Activated CD8-positive, alpha-beta T cell treated with anti-CD3 and anti-CD28 coated beads for 36 hours (primary cell): ENCODE measurements around the gene FLT4. TPM values are rescaled to one million over a fixed set of nuclear protein-coding genes. Genes with fewer than 3 reads are reported as not detected.
A peak's percentile ranks its signal among the peaks of the same experiment; 100 is the strongest.

Experiments used
- ATAC-seq: fragments of 200-7000 bp; cut with Tn5 transposase; one replicate; pipeline ENCODE4 v1.10.0; 2021; ENCODE audit warnings: mild to moderate bottlenecking, moderate library complexity
- CTCF ChIA-PET: fragments of 350-600 bp; sonication (Branson Sonifier 250); formaldehyde crosslinking; loops from one replicate; lab custom pipeline; 2021; ENCODE audit warnings: antibody characterized with exemption; lab: Charles Lee
- POLR2A ChIA-PET: fragments of 350-600 bp; sonication (Branson Sonifier 250); formaldehyde crosslinking; loops from one replicate; lab custom pipeline; 2021; ENCODE audit warnings: antibody characterized with exemption; lab: Charles Lee
- DNase-seq: peaks from one replicate; pipeline ENCODE4 v3.0.0-alpha.2; 2020
- H3K27ac Mint-ChIP-seq: one replicate; pipeline ENCODE4 v1.8.0; 2021; ENCODE audit warnings: mild to moderate bottlenecking, mixed read lengths
- H3K27me3 Mint-ChIP-seq: one replicate; pipeline ENCODE4 v1.8.0; 2021; ENCODE audit warnings: mixed read lengths
- H3K36me3 Mint-ChIP-seq: one replicate; pipeline ENCODE4 v1.8.0; 2021; ENCODE audit warnings: low read depth, mixed read lengths
- H3K4me1 Mint-ChIP-seq: one replicate; pipeline ENCODE4 v1.8.0; 2021; ENCODE audit warnings: low read depth, mixed read lengths
- H3K4me3 Mint-ChIP-seq: one replicate; pipeline ENCODE4 v1.8.0; 2021; ENCODE audit warnings: mild to moderate bottlenecking, moderate library complexity, mixed read lengths
- H3K9me3 Mint-ChIP-seq: one replicate; pipeline ENCODE4 v1.8.0; 2021; ENCODE audit warnings: mixed read lengths
- intact Hi-C: fragments of 100-400 bp; cut with micrococcal nuclease; formaldehyde crosslinking; loops from one replicate; pipeline ENCODE4 v1.10.0; 2022
- total RNA-seq, 2 experiments: library from RNA; stranded (reverse); gene quantifications; one replicate each; pipeline ENCODE4 v1.2.3, GENCODE V29; 2021
- TF ChIP-seq, protein P1 (sequence below): fragments of 200-600 bp; IDR thresholded peaks from one replicate; pipeline ENCODE4 v1.8.0; 2022; ENCODE audit warnings: antibody characterized with exemption, mild to moderate bottlenecking

FLT4 gene
- 1 to 10 TPM; 3.3 to 4.4 TPM for total RNA-seq

DNA sequence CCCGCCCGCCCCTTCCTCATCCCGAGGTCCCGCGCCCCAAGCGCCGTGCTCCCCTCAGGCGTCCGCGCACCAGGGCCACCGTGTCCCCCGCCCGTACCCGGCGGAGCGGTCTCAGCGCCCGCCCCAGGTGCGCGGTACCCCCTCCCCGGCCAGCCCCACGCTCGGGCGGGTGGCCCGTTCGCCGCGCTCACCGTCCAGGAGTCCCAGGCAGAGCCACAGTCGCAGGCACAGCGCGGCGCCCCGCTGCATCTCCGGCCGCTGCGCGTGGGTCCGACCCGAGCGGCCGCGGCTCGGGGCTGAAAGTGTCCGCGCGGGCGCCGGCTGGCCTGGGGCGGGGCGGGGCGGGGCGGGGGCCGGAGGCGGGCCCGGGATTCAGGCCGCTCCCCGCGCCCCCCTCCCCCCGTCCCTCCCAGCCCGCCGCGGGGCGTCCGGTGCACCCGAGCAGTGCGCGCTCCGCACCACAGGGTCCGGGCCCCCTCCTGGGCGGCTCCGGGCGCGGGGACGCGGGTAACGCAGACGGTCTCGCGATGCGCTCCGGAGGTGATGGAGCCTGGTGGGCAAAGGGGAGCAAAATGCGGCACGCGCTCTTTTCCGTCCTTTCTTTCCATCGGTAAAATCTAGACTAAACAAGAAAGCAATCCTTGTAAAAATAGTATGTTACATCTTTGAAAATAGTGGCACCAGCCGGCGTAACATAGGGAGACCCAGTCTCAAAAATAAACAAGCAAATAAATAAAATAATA, at the start of gene FLT4:
TSS of gene FLT4 (minus strand) at position 304 of the 743 bp plus-strand sequence. CDS start at position 249, 55 bp downstream.
- intact Hi-C loops, result no loop called here
- ATAC-seq (peak; percentile 55), DNase-seq (no peak)
- TF ChIP-seq, protein P1, sequence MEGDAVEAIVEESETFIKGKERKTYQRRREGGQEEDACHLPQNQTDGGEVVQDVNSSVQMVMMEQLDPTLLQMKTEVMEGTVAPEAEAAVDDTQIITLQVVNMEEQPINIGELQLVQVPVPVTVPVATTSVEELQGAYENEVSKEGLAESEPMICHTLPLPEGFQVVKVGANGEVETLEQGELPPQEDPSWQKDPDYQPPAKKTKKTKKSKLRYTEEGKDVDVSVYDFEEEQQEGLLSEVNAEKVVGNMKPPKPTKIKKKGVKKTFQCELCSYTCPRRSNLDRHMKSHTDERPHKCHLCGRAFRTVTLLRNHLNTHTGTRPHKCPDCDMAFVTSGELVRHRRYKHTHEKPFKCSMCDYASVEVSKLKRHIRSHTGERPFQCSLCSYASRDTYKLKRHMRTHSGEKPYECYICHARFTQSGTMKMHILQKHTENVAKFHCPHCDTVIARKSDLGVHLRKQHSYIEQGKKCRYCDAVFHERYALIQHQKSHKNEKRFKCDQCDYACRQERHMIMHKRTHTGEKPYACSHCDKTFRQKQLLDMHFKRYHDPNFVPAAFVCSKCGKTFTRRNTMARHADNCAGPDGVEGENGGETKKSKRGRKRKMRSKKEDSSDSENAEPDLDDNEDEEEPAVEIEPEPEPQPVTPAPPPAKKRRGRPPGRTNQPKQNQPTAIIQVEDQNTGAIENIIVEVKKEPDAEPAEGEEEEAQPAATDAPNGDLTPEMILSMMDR, result no peak
- Mint-ChIP-seq H3K36me3 (no peaks in the 10 kb centered on the region), H3K27me3 (peaks cover 28% of the 10 kb centered on the region), H3K4me1 (peaks cover 12% of the 10 kb centered on the region), H3K4me3 (peak within 1 kb of the TSS; percentile 75), H3K27ac (no peak within 1 kb of the TSS), H3K9me3 (no peaks in the 10 kb centered on the region)
- ChIA-PET POLR2A (interaction anchor here (0.6 kb wide), 1 partner anchor 1033 kb away, joined by 5 read pairs; no protein-coding TSS in a partner anchor), CTCF (interaction anchor here (0.6 to 1.5 kb wide), 3 partner anchors 30 to 96 kb away, joined by 3 to 10 read pairs (median 4); no protein-coding TSS in a partner anchor)

DNA sequence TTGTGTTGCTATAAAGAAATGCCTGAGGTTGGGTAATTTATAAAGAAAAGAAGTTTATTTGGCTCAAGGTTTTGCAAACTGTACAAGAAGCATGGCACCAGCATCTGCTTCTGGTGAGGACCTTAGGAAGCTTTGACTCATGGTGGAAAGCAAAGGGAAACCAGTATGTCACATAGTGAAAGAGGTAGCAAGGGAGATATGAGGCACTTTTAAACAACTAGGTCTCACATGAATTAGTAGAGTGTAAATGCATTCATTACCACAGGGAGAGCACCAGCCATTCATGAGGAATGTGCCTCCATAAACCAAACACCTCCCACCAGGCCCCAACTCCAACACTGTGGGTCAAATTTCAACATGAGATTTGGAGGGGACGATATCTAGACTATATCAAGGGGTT, 49.6 kb upstream of the FLT4 start:
- peak; percentile 14 for DNase-seq
- ATAC-seq, result peak; percentile 76
- H3K4me1 Mint-ChIP-seq, result peaks cover 15% of the 10 kb centered on the region
- no peaks in the 10 kb centered on the region for H3K27me3 Mint-ChIP-seq
- TF ChIP-seq, protein P1, result no peak
- intact Hi-C loops, result no loop called here
- ChIA-PET POLR2A (interaction anchor here (0.7 kb wide), 1 partner anchor 149 kb away, joined by 3 read pairs; no protein-coding TSS in a partner anchor), CTCF (no interaction called here)
- peaks cover 5% of the 10 kb centered on the region for H3K9me3 Mint-ChIP-seq
- no peak overlapping the region for H3K4me3 Mint-ChIP-seq
- no peaks in the 10 kb centered on the region for H3K36me3 Mint-ChIP-seq
- H3K27ac Mint-ChIP-seq, result no peak overlapping the region

DNA sequence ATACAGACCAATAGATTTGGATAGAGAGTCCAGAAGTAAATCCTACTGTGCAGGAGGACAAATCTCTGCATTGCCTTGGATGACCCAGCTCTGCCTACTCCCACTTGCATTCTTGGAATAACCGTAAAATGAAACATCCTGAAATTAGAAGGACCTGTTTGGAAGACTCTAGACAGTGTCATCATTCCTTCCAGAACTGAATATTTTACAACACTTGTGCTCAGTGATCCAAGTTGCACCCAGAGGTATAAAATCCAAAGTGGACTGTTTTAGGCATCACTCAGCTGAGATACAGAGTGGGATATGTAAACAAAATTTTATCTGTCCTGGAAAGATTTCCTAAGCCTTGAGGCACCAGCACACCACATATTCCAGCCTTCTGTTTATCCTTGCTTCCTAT, 46.7 kb upstream of the FLT4 start:
- intact Hi-C loops, result no loop called here
- Mint-ChIP-seq H3K4me1 (peaks cover 34% of the 10 kb centered on the region), H3K27ac (no peak overlapping the region), H3K27me3 (no peaks in the 10 kb centered on the region), H3K9me3 (peaks cover 3% of the 10 kb centered on the region), H3K4me3 (no peak overlapping the region), H3K36me3 (no peaks in the 10 kb centered on the region)
- ChIA-PET POLR2A (no interaction called here), CTCF (interaction anchor here (0.8 to 2.4 kb wide), 2 partner anchors 23 to 26 kb away, joined by 3 to 11 read pairs; no protein-coding TSS in a partner anchor)
- no peak for ATAC-seq
- DNase-seq, result no peak
- TF ChIP-seq, protein P1, result no peak

DNA sequence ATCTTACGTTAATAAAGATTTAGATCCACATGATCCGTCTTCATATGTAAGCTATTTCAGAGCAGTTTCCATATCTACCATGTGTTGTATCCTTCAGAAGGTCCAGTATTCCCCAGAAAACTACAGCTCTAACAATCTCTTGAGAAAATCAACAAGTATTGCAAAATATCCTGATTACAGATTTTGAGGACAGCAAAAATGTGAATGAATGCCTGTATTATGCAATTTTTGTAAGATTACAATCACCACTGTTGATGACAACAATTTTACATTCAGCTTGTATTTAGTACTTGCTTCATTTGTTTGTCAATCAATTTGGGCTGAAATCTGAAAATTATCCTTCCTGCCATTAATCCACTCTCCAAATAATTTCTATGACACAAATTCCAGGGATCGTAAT, 43.0 kb upstream of the FLT4 start:
- H3K36me3 Mint-ChIP-seq, result no peaks in the 10 kb centered on the region
- TF ChIP-seq, protein P1, result no peak
- H3K4me3 Mint-ChIP-seq, result no peak overlapping the region
- no peaks in the 10 kb centered on the region for H3K27me3 Mint-ChIP-seq
- H3K4me1 Mint-ChIP-seq, result peaks cover 47% of the 10 kb centered on the region
- ChIA-PET POLR2A (no interaction called here), CTCF (interaction anchor here (0.9 to 1.8 kb wide), 2 partner anchors 21 to 25 kb away, joined by 3 to 11 read pairs; no protein-coding TSS in a partner anchor)
- H3K27ac Mint-ChIP-seq, result no peak overlapping the region
- intact Hi-C loops, result no loop called here
- ATAC-seq, result no peak
- H3K9me3 Mint-ChIP-seq, result no peaks in the 10 kb centered on the region
- DNase-seq, result no peak

DNA sequence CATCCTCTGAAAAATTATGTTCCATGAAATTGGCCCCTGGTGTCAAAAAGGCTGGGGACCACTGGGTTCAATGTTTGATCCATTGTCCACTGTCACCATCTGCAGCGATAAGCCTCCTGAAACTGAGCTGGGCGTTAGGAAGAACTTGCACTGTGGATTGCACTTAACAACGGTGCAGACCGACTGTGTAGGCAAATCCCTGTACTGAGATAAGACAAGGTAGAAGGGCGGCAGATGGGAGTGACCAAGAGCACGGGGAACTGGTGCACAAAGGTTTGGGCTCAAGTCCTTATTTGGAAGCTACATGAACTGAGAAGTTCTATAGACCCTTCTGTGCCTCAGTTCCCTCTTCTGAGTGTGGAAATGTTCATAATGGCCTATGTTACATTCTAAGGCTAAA, 41.6 kb upstream of the FLT4 start:
- Mint-ChIP-seq H3K4me1 (peaks cover 55% of the 10 kb centered on the region), H3K27me3 (no peaks in the 10 kb centered on the region), H3K36me3 (no peaks in the 10 kb centered on the region), H3K9me3 (no peaks in the 10 kb centered on the region), H3K4me3 (no peak overlapping the region), H3K27ac (peak overlapping the region; percentile 8)
- ChIA-PET POLR2A (no interaction called here), CTCF (interaction anchor here (0.9 to 1.8 kb wide), 3 partner anchors 10 to 27 kb away, joined by 3 to 11 read pairs (median 4); no protein-coding TSS in a partner anchor)
- intact Hi-C loops, result no loop called here
- TF ChIP-seq, protein P1, result no peak
- ATAC-seq (no peak), DNase-seq (no peak)
